Bronchial epithelial cell (primary cell): ENCODE measurements around the gene PTGES3L. TPM values are rescaled to one million over a fixed set of nuclear protein-coding genes. Genes with fewer than 3 reads are reported as not detected.

Experiments used
- DNase-seq: peaks from one replicate; pipeline ENCODE4 v3.0.0-alpha.2; 2010; ENCODE audit warnings: low read depth
- FAIRE-seq: peaks from 2 replicates; lab custom pipeline; 2011; peaks lifted over from hg19 to GRCh38; lab: Jason Lieb, UNC
- H3K27me3 ChIP-seq: 2 replicates; pipeline ENCODE4 v1.5.1; 2011; ENCODE audit warnings: low read length; ENCODE audit not compliant: control insufficient read depth, insufficient read depth
- H3K36me3 ChIP-seq: 2 replicates; pipeline ENCODE4 v1.5.1; 2011; ENCODE audit warnings: low read length; ENCODE audit not compliant: control insufficient read depth, insufficient read depth
- H3K4me3 ChIP-seq: 2 replicates; pipeline ENCODE4 v1.5.1; 2011; ENCODE audit warnings: mild to moderate bottlenecking, low read depth, low read length, control low read depth
- total RNA-seq: library from RNA; depleted of rRNA; stranded (reverse); fragments of >200 nt; gene quantifications from 2 replicates; pipeline ENCODE4 v1.2.1, GENCODE V29; 2014
- TF ChIP-seq, protein P1 (sequence below): IDR thresholded peaks from 2 replicates; pipeline ENCODE4 v1.5.1; 2011; ENCODE audit warnings: mild to moderate bottlenecking, moderate library complexity, low read length, control low read depth, inconsistent platforms; ENCODE audit not compliant: insufficient read depth, severe bottlenecking

PTGES3L gene
- total RNA-seq, 1 donor from 2014 or later = under 0.01 TPM

DNA sequence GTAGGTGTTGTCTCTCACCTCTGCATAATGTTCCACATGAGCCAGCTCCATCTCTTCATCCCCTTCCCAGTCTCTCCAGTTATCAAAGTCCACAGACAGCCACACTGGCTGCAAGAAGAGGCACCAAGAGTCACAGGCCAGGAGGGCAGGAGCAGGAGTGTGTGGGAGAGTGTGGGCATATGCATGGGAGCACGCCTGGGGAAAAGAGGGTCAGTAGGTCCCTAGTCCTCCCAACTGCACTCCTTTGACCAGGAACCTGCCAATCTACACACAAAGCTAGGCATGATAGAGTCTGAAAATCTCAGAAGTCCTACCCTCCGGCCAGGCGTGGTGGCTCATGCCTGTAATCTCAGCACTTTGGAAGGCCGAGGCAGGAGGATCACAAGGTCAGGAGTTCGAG is 8.3 kb downstream of the PTGES3L start:
- H3K4me3 ChIP-seq = no peak overlapping the region
- no peak for DNase-seq
- no peaks in the 10 kb centered on the region for H3K36me3 ChIP-seq
- TF ChIP-seq, protein P1, sequence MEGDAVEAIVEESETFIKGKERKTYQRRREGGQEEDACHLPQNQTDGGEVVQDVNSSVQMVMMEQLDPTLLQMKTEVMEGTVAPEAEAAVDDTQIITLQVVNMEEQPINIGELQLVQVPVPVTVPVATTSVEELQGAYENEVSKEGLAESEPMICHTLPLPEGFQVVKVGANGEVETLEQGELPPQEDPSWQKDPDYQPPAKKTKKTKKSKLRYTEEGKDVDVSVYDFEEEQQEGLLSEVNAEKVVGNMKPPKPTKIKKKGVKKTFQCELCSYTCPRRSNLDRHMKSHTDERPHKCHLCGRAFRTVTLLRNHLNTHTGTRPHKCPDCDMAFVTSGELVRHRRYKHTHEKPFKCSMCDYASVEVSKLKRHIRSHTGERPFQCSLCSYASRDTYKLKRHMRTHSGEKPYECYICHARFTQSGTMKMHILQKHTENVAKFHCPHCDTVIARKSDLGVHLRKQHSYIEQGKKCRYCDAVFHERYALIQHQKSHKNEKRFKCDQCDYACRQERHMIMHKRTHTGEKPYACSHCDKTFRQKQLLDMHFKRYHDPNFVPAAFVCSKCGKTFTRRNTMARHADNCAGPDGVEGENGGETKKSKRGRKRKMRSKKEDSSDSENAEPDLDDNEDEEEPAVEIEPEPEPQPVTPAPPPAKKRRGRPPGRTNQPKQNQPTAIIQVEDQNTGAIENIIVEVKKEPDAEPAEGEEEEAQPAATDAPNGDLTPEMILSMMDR = no peak
- no peak for FAIRE-seq
- H3K27me3 ChIP-seq = no peaks in the 10 kb centered on the region

- TF ChIP-seq, protein P1 = no peak
- DNase-seq (no peak), FAIRE-seq (no peak)
- Histone ChIP-seq H3K27me3 (no peaks in the 10 kb centered on the region), H3K4me3 (no peak overlapping the region), H3K36me3 (no peaks in the 10 kb centered on the region)
These were observed 10.8 kb downstream of the PTGES3L start for GRCh38 chr17:42969001-42969581.

DNA sequence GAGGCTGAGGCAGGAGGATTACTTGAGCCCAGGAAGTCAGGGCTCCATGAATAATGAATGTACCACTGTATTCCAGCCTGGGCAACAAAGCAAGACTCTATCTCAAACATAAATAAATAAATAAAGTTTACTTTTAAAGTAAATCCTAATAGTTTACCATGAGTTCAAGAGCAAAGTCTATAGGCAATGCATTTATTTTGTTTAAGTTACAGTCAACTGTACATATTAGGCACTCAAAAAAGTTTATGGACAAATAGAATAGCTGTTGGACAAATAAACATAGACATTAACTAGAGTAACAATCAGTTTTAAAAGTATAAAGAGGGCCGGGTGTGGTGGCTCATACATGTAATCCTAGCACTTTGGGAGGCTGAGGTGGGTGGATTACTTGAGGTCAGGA is 12.0 kb downstream of the PTGES3L start:
- Histone ChIP-seq H3K27me3 (no peaks in the 10 kb centered on the region), H3K4me3 (no peak overlapping the region), H3K36me3 (no peaks in the 10 kb centered on the region)
- TF ChIP-seq, protein P1 = no peak
- FAIRE-seq (no peak), DNase-seq (no peak)

- no peaks in the 10 kb centered on the region for H3K27me3 ChIP-seq
- H3K4me3 ChIP-seq = peak within 1 kb of the TSS; percentile 74
- DNase-seq = peak; percentile 94
- TF ChIP-seq, protein P1 = no peak
- H3K36me3 ChIP-seq = peaks cover 11% of the 10 kb centered on the region
- FAIRE-seq = no peak
These were observed 15.5 kb downstream of the PTGES3L start, which contains the start of gene AARSD1 for GRCh38 chr17:42964161-42964932. TSS of gene AARSD1 (minus strand) at chr17:42964454. CDS start at chr17:42964440, 14 bp downstream.

- Histone ChIP-seq H3K27me3 (no peaks in the 10 kb centered on the region), H3K4me3 (no peak overlapping the region), H3K36me3 (peaks cover 19% of the 10 kb centered on the region)
- peak; percentile 36 for FAIRE-seq
- DNase-seq = no peak
- TF ChIP-seq, protein P1 = no peak
These were observed 26.2 kb downstream of the PTGES3L start for GRCh38 chr17:42953669-42954068.
